22Rv1 (cell line): ENCODE data around the gene MTREX.

ENCODE experiments used
- H3K27ac ChIP-seq: fragments of 450-650 bp; 2 replicates; pipeline ENCODE4 v1.5.1; 2017
- ZFX ChIP-seq: fragments of 450-650 bp; IDR thresholded peaks from 2 replicates; pipeline ENCODE4 v1.6.1; 2017; ENCODE audit warnings: antibody characterized with exemption, borderline replicate concordance
- TF ChIP-seq, protein P1 (sequence below): fragments of 450-650 bp; IDR thresholded peaks from 2 replicates; pipeline ENCODE4 v1.5.1; 2017; ENCODE audit warnings: mild to moderate bottlenecking

MTREX gene

DNA sequence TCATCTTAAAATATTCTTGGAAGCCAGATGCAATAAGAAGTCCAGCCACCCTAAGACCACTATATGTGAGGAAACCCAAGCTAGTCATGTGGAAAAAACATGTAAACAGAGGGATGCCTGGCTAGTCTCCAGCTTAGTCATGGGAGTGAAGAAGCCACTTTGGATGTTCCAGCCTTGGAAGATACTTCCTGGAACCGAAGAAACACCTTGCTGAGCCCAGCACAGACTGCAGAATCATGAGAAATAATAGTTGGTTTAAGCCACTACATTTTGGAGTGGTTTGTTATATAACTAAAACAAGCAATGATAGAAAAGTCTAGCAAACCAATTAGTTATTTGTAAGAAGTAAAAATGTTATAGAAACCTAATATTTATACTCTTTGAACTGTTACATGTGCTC lies 12.9 kb upstream of the MTREX start:
- no peak overlapping the region for H3K27ac ChIP-seq
- TF ChIP-seq, protein P1, sequence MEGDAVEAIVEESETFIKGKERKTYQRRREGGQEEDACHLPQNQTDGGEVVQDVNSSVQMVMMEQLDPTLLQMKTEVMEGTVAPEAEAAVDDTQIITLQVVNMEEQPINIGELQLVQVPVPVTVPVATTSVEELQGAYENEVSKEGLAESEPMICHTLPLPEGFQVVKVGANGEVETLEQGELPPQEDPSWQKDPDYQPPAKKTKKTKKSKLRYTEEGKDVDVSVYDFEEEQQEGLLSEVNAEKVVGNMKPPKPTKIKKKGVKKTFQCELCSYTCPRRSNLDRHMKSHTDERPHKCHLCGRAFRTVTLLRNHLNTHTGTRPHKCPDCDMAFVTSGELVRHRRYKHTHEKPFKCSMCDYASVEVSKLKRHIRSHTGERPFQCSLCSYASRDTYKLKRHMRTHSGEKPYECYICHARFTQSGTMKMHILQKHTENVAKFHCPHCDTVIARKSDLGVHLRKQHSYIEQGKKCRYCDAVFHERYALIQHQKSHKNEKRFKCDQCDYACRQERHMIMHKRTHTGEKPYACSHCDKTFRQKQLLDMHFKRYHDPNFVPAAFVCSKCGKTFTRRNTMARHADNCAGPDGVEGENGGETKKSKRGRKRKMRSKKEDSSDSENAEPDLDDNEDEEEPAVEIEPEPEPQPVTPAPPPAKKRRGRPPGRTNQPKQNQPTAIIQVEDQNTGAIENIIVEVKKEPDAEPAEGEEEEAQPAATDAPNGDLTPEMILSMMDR, result no peak
- no peak for TF ChIP-seq ZFX

DNA sequence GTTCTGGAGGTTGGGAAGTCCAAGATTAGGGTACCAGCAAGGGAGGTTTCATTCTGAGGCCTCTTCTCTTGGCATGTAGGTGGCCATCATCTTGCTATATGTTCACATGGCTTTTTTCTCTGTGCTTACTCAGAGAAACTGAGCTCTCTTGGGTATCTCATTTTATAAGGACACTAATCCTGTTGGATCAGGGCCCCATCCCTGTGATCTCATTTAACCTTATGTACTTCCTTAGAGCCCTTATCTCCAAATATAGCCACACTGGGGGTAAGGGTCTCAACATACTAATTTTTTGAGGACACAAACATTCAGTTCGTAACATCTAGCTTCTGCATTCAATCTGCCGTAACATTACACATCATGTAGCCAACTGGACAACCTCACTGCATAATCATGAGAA lies 6.9 kb upstream of the MTREX start:
- H3K27ac ChIP-seq, result no peak overlapping the region
- TF ChIP-seq, protein P1, result no peak
- no peak for TF ChIP-seq ZFX

- TF ChIP-seq, protein P1, result no peak
- no peak for TF ChIP-seq ZFX
- H3K27ac ChIP-seq, result no peak overlapping the region
These were observed 4.5 kb upstream of the MTREX start for GRCh38 chr5:55303238-55303690.

- no peak for TF ChIP-seq ZFX
- TF ChIP-seq, protein P1, result no peak
- H3K27ac ChIP-seq, result no peak overlapping the region
These were observed 3.2 kb upstream of the MTREX start for GRCh38 chr5:55304584-55304983.

DNA sequence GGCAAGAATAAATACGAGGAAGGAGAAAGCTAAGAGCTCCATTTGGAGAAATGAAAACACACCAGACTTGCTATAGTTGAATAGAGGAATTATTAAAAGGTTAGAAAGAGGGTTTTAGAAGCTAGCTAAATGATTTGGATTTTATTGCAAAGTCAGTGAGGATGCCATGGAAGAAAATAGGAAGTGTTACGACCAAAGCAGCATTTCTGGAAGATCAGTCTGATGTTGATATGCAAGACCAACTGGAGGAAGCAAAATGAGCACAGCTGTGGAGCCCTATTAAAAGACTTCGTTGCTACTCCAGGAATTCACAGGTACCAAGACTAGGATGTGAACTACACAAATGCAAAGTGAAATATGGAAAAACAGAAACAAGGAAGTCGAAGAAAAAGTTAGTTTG lies 2.4 kb upstream of the MTREX start:
- no peak for TF ChIP-seq ZFX
- TF ChIP-seq, protein P1, result no peak
- H3K27ac ChIP-seq, result no peak overlapping the region

- TF ChIP-seq, protein P1, result no peak
- TF ChIP-seq ZFX, result no peak
- peak overlapping the region; percentile 97 for H3K27ac ChIP-seq
These were observed 977 bp upstream of the MTREX start for GRCh38 chr5:55306641-55307382.

DNA sequence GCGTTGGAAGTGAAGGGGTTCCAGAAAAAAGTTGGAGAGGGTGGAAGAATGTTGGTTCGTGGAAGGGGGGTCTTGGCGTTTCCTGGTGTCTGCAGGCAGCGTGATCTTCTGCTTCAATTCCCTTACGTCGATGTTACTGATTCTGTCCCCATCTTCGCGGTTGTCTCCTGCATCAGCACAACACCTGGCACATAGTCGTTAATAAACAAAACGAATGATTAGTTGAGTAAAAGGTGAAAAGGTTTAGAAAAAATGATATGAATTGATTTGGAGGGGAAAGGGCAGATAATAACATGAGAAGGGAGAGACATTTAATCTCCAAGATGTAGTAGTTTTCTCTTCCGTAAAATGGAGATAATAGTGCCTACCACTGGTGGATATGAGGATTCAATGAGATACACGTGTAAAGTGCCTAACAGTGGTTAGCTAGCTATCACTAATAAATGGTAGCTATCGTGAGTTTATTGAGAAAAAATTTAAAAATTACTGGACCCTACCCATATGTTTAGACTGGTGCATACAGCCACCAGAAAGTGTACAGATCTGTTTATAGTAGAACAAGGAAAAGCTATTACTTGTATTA lies 556 bp downstream of the MTREX start:
- H3K27ac ChIP-seq, result peak overlapping the region; percentile 97
- TF ChIP-seq ZFX, result no peak
- TF ChIP-seq, protein P1, result peak; percentile 58
